Measurements from ENCODE around the gene ADAMTSL1.

ADAMTSL1 gene

DNA sequence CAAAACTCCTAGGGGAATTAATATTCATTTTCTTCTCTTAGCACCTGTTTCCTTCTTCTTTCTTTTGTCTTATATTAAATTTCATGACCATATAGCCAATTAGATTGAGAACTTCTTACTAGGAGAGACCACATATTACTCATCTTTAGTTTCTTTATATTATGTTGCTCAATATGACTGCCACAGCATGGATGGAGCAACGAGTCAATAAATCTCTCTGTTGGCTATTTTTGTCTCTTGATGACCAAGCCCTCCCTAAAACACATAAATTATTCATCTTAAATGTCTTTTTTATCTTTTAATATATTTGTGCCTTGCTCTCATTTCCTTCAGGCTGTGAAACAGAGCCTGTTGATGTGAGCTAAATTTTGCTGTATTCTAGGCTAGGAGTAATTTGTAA, 123.0 kb downstream of the ADAMTSL1 start:
- Histone ChIP-seq H4K20me1 (no peaks in the 10 kb centered on the region), H3K36me3 (no peaks in the 10 kb centered on the region), H3K4me2 (no peak overlapping the region), H3K27me3 (no peaks in the 10 kb centered on the region), H3K9ac (no peak overlapping the region), H3K9me3 (0 out of 2 replicates have a peak, but pooled peaks cover 2% of the 10 kb centered on the region), H3K4me1 (no peaks in the 10 kb centered on the region), H3K27ac (no peak overlapping the region), H3K4me3 (no peak overlapping the region)
- TF ChIP-seq Cebpa-rat (IDR thresholded peaks at IDR 0.05) = no peak

DNA sequence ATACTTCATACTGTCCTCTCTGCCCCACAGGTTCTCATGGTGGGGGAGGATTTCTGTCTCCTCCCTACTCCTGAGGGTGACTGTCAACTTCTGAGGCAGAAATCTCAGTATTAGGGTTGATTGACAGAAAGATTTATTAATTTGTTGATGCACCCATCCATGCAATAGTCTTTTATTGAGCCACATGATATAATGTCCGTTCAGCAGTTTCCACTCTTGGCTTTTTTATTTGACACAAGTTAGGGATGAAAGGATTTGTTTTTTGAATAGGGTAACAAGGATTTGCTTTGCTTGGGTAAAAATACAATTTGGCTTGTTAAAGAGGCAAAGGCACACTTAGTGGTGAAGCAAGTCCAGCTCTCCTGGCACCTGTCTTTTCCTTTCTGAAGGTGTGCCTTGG, 125.0 kb downstream of the ADAMTSL1 start:
- H3K36me3 ChIP-seq = no peaks in the 10 kb centered on the region
- H3K27ac ChIP-seq = no peak overlapping the region
- TF ChIP-seq Cebpa-rat (IDR thresholded peaks at IDR 0.05) = no peak
- no peak overlapping the region for H3K9ac ChIP-seq
- H3K27me3 ChIP-seq = no peaks in the 10 kb centered on the region
- no peak overlapping the region for H3K4me3 ChIP-seq
- H3K4me2 ChIP-seq = no peak overlapping the region
- no peaks in the 10 kb centered on the region for H3K9me3 ChIP-seq
- H3K4me1 ChIP-seq = no peaks in the 10 kb centered on the region
- H4K20me1 ChIP-seq = no peaks in the 10 kb centered on the region

DNA sequence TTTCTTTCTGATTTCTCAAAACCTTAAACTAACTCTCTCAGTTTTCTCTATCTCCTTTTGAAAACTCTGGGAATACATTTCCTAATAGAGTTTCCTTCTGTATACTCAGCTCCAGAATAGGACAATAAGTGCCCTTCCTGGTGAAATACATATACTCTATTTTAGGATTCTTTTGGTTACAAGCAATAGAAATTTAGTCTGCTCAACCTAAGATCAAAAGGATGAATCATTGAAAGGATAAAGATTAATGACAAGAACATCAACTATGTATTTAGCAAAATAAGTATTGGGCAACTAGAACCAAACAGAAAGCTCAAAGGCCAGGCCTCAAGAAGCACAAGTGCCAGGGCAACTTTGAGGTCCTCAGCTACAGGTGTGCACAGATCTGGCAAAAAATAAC, 127.1 kb downstream of the ADAMTSL1 start:
- H3K4me1 ChIP-seq = no peaks in the 10 kb centered on the region
- H3K4me2 ChIP-seq = no peak overlapping the region
- H4K20me1 ChIP-seq = no peaks in the 10 kb centered on the region
- no peak overlapping the region for H3K27ac ChIP-seq
- TF ChIP-seq Cebpa-rat (IDR thresholded peaks at IDR 0.05) = no peak
- no peaks in the 10 kb centered on the region for H3K9me3 ChIP-seq
- no peaks in the 10 kb centered on the region for H3K27me3 ChIP-seq
- no peak overlapping the region for H3K4me3 ChIP-seq
- no peak overlapping the region for H3K9ac ChIP-seq
- H3K36me3 ChIP-seq = no peaks in the 10 kb centered on the region

DNA sequence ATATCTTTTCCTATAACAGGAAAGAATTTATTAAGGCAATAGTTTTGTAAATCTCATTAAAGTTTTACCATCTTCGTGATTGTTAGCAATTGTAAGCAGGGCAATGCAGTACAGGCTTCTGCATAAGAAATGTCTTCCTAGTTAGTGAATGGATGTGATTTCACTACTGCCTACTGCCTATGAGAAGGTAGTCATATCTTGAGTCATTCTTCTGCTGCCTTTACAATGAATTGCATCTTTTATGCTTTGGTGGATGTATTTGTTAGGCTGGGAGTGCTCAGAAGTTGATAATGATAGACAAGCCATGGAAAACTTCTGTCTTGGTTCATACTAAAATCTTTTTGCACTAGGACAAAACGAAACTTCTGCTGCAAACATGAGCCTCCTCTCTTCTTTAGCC, 128.0 kb downstream of the ADAMTSL1 start:
- Histone ChIP-seq H4K20me1 (no peaks in the 10 kb centered on the region), H3K4me1 (no peaks in the 10 kb centered on the region), H3K9ac (no peak overlapping the region), H3K27ac (no peak overlapping the region), H3K36me3 (no peaks in the 10 kb centered on the region), H3K4me3 (no peak overlapping the region), H3K4me2 (no peak overlapping the region), H3K9me3 (no peaks in the 10 kb centered on the region), H3K27me3 (no peaks in the 10 kb centered on the region)
- no peak for TF ChIP-seq Cebpa-rat (IDR thresholded peaks at IDR 0.05)

- Histone ChIP-seq H3K27me3 (no peaks in the 10 kb centered on the region), H3K4me3 (no peak overlapping the region), H4K20me1 (no peaks in the 10 kb centered on the region), H3K9ac (no peak overlapping the region), H3K36me3 (no peaks in the 10 kb centered on the region), H3K27ac (no peak overlapping the region), H3K4me2 (no peak overlapping the region), H3K4me1 (no peaks in the 10 kb centered on the region), H3K9me3 (no peaks in the 10 kb centered on the region)
- TF ChIP-seq Cebpa-rat (IDR thresholded peaks at IDR 0.05) = no peak
These were observed 131.1 kb downstream of the ADAMTSL1 start for GRCh38 chr9:18604767-18605730.

- Histone ChIP-seq H3K27ac (no peak overlapping the region), H3K4me1 (no peaks in the 10 kb centered on the region), H4K20me1 (no peaks in the 10 kb centered on the region), H3K4me3 (no peak overlapping the region), H3K4me2 (no peak overlapping the region), H3K9ac (no peak overlapping the region), H3K36me3 (no peaks in the 10 kb centered on the region), H3K9me3 (no peaks in the 10 kb centered on the region), H3K27me3 (no peaks in the 10 kb centered on the region)
- no peak for TF ChIP-seq Cebpa-rat (IDR thresholded peaks at IDR 0.05)
These were observed 131.8 kb downstream of the ADAMTSL1 start for GRCh38 chr9:18605766-18606180.

GRCh38 chr9:18606281-18606680, 132.3 kb downstream of the ADAMTSL1 start:
- Histone ChIP-seq H3K4me3 (no peak overlapping the region), H3K4me2 (no peak overlapping the region), H3K36me3 (no peaks in the 10 kb centered on the region), H3K27ac (no peak overlapping the region), H3K27me3 (no peaks in the 10 kb centered on the region), H3K9ac (no peak overlapping the region), H3K9me3 (no peaks in the 10 kb centered on the region), H4K20me1 (no peaks in the 10 kb centered on the region), H3K4me1 (no peaks in the 10 kb centered on the region)
- no peak for TF ChIP-seq Cebpa-rat (IDR thresholded peaks at IDR 0.05)

GRCh38 chr9:18606846-18607245, 132.9 kb downstream of the ADAMTSL1 start:
- no peak for TF ChIP-seq Cebpa-rat (IDR thresholded peaks at IDR 0.05)
- no peak overlapping the region for H3K4me2 ChIP-seq

GRCh38 chr9:18608371-18608770, 134.4 kb downstream of the ADAMTSL1 start:
- no peak overlapping the region for H3K4me3 ChIP-seq
- no peak overlapping the region for H3K4me2 ChIP-seq
- no peak overlapping the region for H3K9ac ChIP-seq
- no peaks in the 10 kb centered on the region for H4K20me1 ChIP-seq
- no peak overlapping the region for H3K27ac ChIP-seq
- no peak for TF ChIP-seq Cebpa-rat (IDR thresholded peaks at IDR 0.05)
- H3K9me3 ChIP-seq = no peaks in the 10 kb centered on the region; the same call in 1 of the 2 replicates
- no peaks in the 10 kb centered on the region for H3K36me3 ChIP-seq
- no peaks in the 10 kb centered on the region for H3K27me3 ChIP-seq
- H3K4me1 ChIP-seq = no peaks in the 10 kb centered on the region

More at GRCh38 chr9:18606846-18607245, 132.9 kb downstream of the ADAMTSL1 start:
- no peaks in the 10 kb centered on the region for H3K9me3 ChIP-seq
- no peaks in the 10 kb centered on the region for H3K4me1 ChIP-seq
- no peaks in the 10 kb centered on the region for H3K27me3 ChIP-seq
- no peak overlapping the region for H3K27ac ChIP-seq
- no peaks in the 10 kb centered on the region for H3K36me3 ChIP-seq
- no peak overlapping the region for H3K9ac ChIP-seq
- H3K4me3 ChIP-seq = no peak overlapping the region
- H4K20me1 ChIP-seq = no peaks in the 10 kb centered on the region

DNA sequence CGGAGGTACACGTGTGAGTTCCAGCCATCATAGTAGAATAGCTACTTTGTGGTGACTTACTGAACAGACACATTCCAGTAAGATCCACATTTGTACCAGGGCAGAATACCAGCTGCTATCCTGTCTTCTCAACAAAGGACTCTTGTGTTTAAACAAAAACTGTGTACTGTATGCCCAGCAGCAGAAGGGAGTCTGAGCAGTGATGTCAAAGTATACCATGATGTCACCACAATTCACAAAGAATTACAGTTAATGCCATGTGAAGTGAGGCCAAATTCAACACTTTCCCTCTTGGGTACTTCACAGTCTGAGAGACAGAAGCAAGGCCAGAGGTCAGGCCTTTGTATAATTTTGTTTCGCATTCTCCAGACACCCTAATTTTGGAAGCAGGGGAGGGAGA, 137.0 kb downstream of the ADAMTSL1 start:
- H3K27me3 ChIP-seq = no peaks in the 10 kb centered on the region
- TF ChIP-seq Cebpa-rat (IDR thresholded peaks at IDR 0.05) = no peak
- H3K9me3 ChIP-seq = no peaks in the 10 kb centered on the region; the same call in 1 of the 2 replicates
- H4K20me1 ChIP-seq = no peaks in the 10 kb centered on the region
- H3K36me3 ChIP-seq = no peaks in the 10 kb centered on the region
- H3K27ac ChIP-seq = no peak overlapping the region
- no peak overlapping the region for H3K9ac ChIP-seq
- H3K4me3 ChIP-seq = no peak overlapping the region
- no peak overlapping the region for H3K4me2 ChIP-seq
- H3K4me1 ChIP-seq = no peaks in the 10 kb centered on the region

Measured in BLaER1 (cell line).